ENCODE measurements around the gene LPP. TPM values are rescaled to one million over a fixed set of nuclear protein-coding genes. Genes with fewer than 3 reads are reported as not detected.
A peak's percentile ranks its signal among the peaks of the same experiment; 100 is the strongest.

The LPP gene
- total and polyA plus RNA-seq, 2 of the 4 experiments (the other 2 are of a cell fraction) = 16.0 to 130 TPM

- no peaks in the 10 kb centered on the region for H3K79me1 ChIP-seq (ENCODE audit: low read depth in 1 of 2, low read length in 2 of 2)
- no peak overlapping the region for H3K56ac ChIP-seq (ENCODE audit: extremely low read depth, insufficient read depth, low read length)
- dilution Hi-C loops (cut with HindIII; ENCODE audit: low sequenced_read_pairs, unreplicated experiment) (no loop called here), in situ Hi-C loops (cut with MboI; ENCODE audit: low sequenced_read_pairs) (no loop called here), intact Hi-C loops (cut with micrococcal nuclease) (no loop called here)
- H2AK9ac ChIP-seq (replicated peaks; ENCODE audit: low read depth, low read length, poor library complexity) = no peak overlapping the region
- 40% methylated on average over 1 of the region's 7 CpGs; no CpG with 5 or more reads in 1 of the 2 experiments for WGBS, 2 experiments (ENCODE audit: extremely low coverage in 2 of 2, insufficient read length in 1 of 2)
- no peak overlapping the region for H3K4me2 ChIP-seq (ENCODE audit: low read depth, low read length)
- H2AK5ac ChIP-seq (ENCODE audit: low read depth, low read length) = no peak overlapping the region
- no peak overlapping the region for H3K18ac ChIP-seq (ENCODE audit: low read depth, low read length)
- no peak for TF ChIP-seq NFE2L2 (IDR thresholded peaks at IDR 0.05; ENCODE audit: low read depth, low read length)
- no peak for TF ChIP-seq CTCF (conservative IDR thresholded peaks at IDR 0.05; ENCODE audit: low read depth, low read length)
- TF ChIP-seq ELK1 (IDR thresholded peaks at IDR 0.05; ENCODE audit: borderline replicate concordance, low read depth, low read length) = no peak
- TF ChIP-seq RFX5 (IDR thresholded peaks at IDR 0.05; ENCODE audit: low read depth, low read length) = no peak
- TF ChIP-seq POLR2A (IDR thresholded peaks at IDR 0.05; ENCODE audit: low read depth, low read length) = no peak
- no peak for TF ChIP-seq RCOR1 (IDR thresholded peaks at IDR 0.05; ENCODE audit: insufficient replicate concordance, low read length)
- TF ChIP-seq USF2 (IDR thresholded peaks at IDR 0.05; ENCODE audit: low read depth, low read length) = no peak
- TF ChIP-seq FOS (IDR thresholded peaks at IDR 0.05; ENCODE audit: low read depth, low read length) = no peak
- no peak for TF ChIP-seq MAZ (IDR thresholded peaks at IDR 0.05; ENCODE audit: borderline replicate concordance, low read depth, low read length)
- TF ChIP-seq MAFK (IDR thresholded peaks at IDR 0.05; ENCODE audit: low read depth, low read length) = no peak
- H2BK15ac ChIP-seq (ENCODE audit: low read depth, low read length) = no peak overlapping the region
- BruUV-seq (replicated peaks) = no TSS peak
- no peak overlapping the region for H2BK120ac ChIP-seq (ENCODE audit: low read depth, low read length)
- DNase-seq (peak; percentile 11), ATAC-seq (ENCODE audit: low read depth) (no peak)
- H3K36me3 ChIP-seq (ENCODE audit: control insufficient read depth, insufficient read depth, low read length) = no peaks in the 10 kb centered on the region
- no peaks in the 10 kb centered on the region for H3K9me1 ChIP-seq (ENCODE audit: insufficient read depth, low read length)
- H3K27ac ChIP-seq (ENCODE audit: insufficient read depth, low read length) = no peak overlapping the region
- no peak overlapping the region for H4K91ac ChIP-seq (ENCODE audit: insufficient read depth, low read depth, low read length)
- no peaks in the 10 kb centered on the region for H4K20me1 ChIP-seq (ENCODE audit: insufficient read depth, low read length)
- no peak overlapping the region for H3K4ac ChIP-seq (ENCODE audit: low read depth, low read length)
- H3K14ac ChIP-seq (replicated peaks; ENCODE audit: low read depth, low read length) = no peak overlapping the region
- no peak overlapping the region for H3K4me3 ChIP-seq (ENCODE audit: insufficient read depth, low read depth, low read length)
- no peak overlapping the region for H2AFZ ChIP-seq (replicated peaks; ENCODE audit: low read length, poor library complexity)
- H2BK20ac ChIP-seq (ENCODE audit: low read depth, low read length) = no peak overlapping the region
- H2BK5ac ChIP-seq (ENCODE audit: low read depth, low read length, poor library complexity, severe bottlenecking) = no peak overlapping the region
- no peaks in the 10 kb centered on the region for H3K9me3 ChIP-seq (ENCODE audit: control insufficient read depth, insufficient read depth, low read length)
- H3K4me1 ChIP-seq (ENCODE audit: control insufficient read depth, insufficient read depth, low read length) = 0 out of 2 replicates have a peak, but pooled peaks cover 2% of the 10 kb centered on the region
- POLR2A ChIA-PET (ENCODE audit: unreplicated experiment) = no interaction called here
- no peak overlapping the region for H4K5ac ChIP-seq (ENCODE audit: low read depth, low read length)
- H3K27me3 ChIP-seq (ENCODE audit: control insufficient read depth, insufficient read depth, low read length) = no peaks in the 10 kb centered on the region
- CTCF ChIA-PET = interaction anchor here (0.6 kb wide), 1 partner anchor 270 kb away, joined by 3 read pairs; no protein-coding TSS in a partner anchor
- no peak overlapping the region for H4K8ac ChIP-seq (ENCODE audit: low read depth in 2 of 2, low read length in 2 of 2)
- no peak overlapping the region for H3K23ac ChIP-seq (ENCODE audit: low read depth, low read length)
- H3K9ac ChIP-seq (ENCODE audit: low read depth, low read length) = no peak overlapping the region
Observed at GRCh38 chr3:188937389-188937788, 783.4 kb downstream of the LPP start.
